Stimulated activated CD8-positive, alpha-beta memory T cell treated with anti-CD3 and anti-CD28 coated beads, Interleukin-15, amount 100 ng/mL, for 24 hours (primary cell): ENCODE data around the gene METTL2B.

Source experiments
- DNase-seq: peaks from one replicate; pipeline ENCODE4 v3.0.0-alpha.2; 2020; ENCODE audit warnings: low read depth

Gene METTL2B

GRCh38 chr7:128476402-128477335 lies at the start of gene METTL2B:
TSS of gene METTL2B (plus strand) at chr7:128476748. CDS start at chr7:128476766, 18 bp downstream.
- peak; percentile 63 for DNase-seq

GRCh38 chr7:128427289-128427891 lies 49.2 kb upstream of the METTL2B start:
- DNase-seq: no peak

- DNase-seq: no peak
Observed at GRCh38 chr7:128430207-128430606, 46.3 kb upstream of the METTL2B start.

GRCh38 chr7:128431221-128431620 lies 45.3 kb upstream of the METTL2B start:
- no peak for DNase-seq

GRCh38 chr7:128431754-128432153 lies 44.8 kb upstream of the METTL2B start:
- DNase-seq: no peak

GRCh38 chr7:128434413-128435326 lies 41.9 kb upstream of the METTL2B start:
- DNase-seq: no peak

GRCh38 chr7:128435327-128435686 lies 41.2 kb upstream of the METTL2B start:
- no peak for DNase-seq

- DNase-seq: no peak
Observed at GRCh38 chr7:128437426-128438332, 38.9 kb upstream of the METTL2B start.

- DNase-seq: no peak
Observed at GRCh38 chr7:128442356-128442755, 34.2 kb upstream of the METTL2B start.

- no peak for DNase-seq
Observed at GRCh38 chr7:128443831-128444600, 32.5 kb upstream of the METTL2B start.

- DNase-seq: no peak
Observed at GRCh38 chr7:128446306-128446705, 30.2 kb upstream of the METTL2B start.

GRCh38 chr7:128447941-128448564 lies 28.5 kb upstream of the METTL2B start:
- DNase-seq: no peak

GRCh38 chr7:128448751-128449302 lies 27.7 kb upstream of the METTL2B start:
- DNase-seq: no peak

GRCh38 chr7:128450409-128450808 lies 26.1 kb upstream of the METTL2B start:
- no peak for DNase-seq

- no peak for DNase-seq
Observed at GRCh38 chr7:128450913-128451312, 25.6 kb upstream of the METTL2B start.

- DNase-seq: no peak
Observed at GRCh38 chr7:128452552-128452951, 24.0 kb upstream of the METTL2B start.

- DNase-seq: no peak
Observed at GRCh38 chr7:128453836-128454804, 22.4 kb upstream of the METTL2B start.

- DNase-seq: no peak
Observed at GRCh38 chr7:128454808-128455542, 21.6 kb upstream of the METTL2B start.
